Gastrocnemius medialis (tissue), 4 donors: ENCODE measurements around the gene SESN2. TPM values are rescaled to one million over a fixed set of nuclear protein-coding genes. Genes with fewer than 3 reads are reported as not detected.

Source experiments
- ATAC-seq, 2 donors: fragments of 150-250 bp; one replicate each; pipeline ENCODE4 v1.9.1; 2016
- DNase-seq, 2 donors: peaks; one replicate each; pipeline ENCODE4 v3.0.0-alpha.2; 2019
- H3K27ac ChIP-seq, 4 donors: fragments of 200-600 bp; sonication (generic); 1 replicate in 1 of 4; 2 replicates in 3 of 4; pipeline ENCODE4 v1.5.1; 2016 to 2018; ENCODE audit warnings: mild to moderate bottlenecking in 2 of 4, moderate library complexity in 1 of 4
- H3K27me3 ChIP-seq, 3 donors: fragments of 200-600 bp; sonication (generic) in 2 of 3; 1 replicate in 1 of 3; 2 replicates in 2 of 3; pipeline versions ENCODE4 v1.5.1 to v1.6.0; 2016 to 2019; ENCODE audit warnings: mild to moderate bottlenecking in 1 of 3, moderate library complexity in 1 of 3
- H3K36me3 ChIP-seq, 2 donors: fragments of 200-600 bp; sonication (generic) in 1 of 2; one replicate each; pipeline ENCODE4 v1.5.1; 2017 to 2018
- H3K4me1 ChIP-seq, 2 donors: fragments of 200-600 bp; sonication (generic) in 1 of 2; one replicate each; pipeline ENCODE4 v1.5.1; 2016 to 2017; ENCODE audit warnings: mild to moderate bottlenecking in 2 of 2
- H3K4me3 ChIP-seq, 4 donors: fragments of 200-600 bp; sonication (generic) in 3 of 4; 1 replicate in 1 of 4; 2 replicates in 3 of 4; pipeline ENCODE4 v1.5.1; 2016 to 2019; ENCODE audit warnings: mild to moderate bottlenecking in 2 of 4
- H3K9me3 ChIP-seq, 3 donors: fragments of 200-600 bp; sonication (generic) in 2 of 3; 1 replicate in 1 of 3; 2 replicates in 2 of 3; pipeline ENCODE4 v1.5.1; 2016 to 2019
- POLR2A ChIP-seq, 2 donors: fragments of 450-650 bp; IDR thresholded peaks; one replicate each; pipeline ENCODE4 v1.6.1; 2017; ENCODE audit warnings: antibody characterized with exemption in 2 of 2, mild to moderate bottlenecking in 2 of 2, moderate library complexity in 2 of 2
- in situ Hi-C, 4 donors: fragments of 200-750 bp; cut with MboI; loops; one replicate each; pipeline versions ENCODE4 v1.15.0 to v1.8.0; 2017; ENCODE audit warnings: low sequenced_read_pairs in 4 of 4
- intact Hi-C: fragments of 100-400 bp; cut with DNase I; formaldehyde crosslinking; loops from one replicate; pipeline ENCODE4 v1.15.1; 2023; ENCODE audit warnings: low total_unique reads
- total RNA-seq, 4 donors: library from RNA; depleted of rRNA; stranded (reverse); fragments of >200 nt; gene quantifications; one replicate each; pipeline versions ENCODE4 v1.1.0 to v1.2.3, GENCODE V29; 2016
- TF ChIP-seq, protein P1 (sequence below), 5 experiments: fragments of 450-650 bp in 3 of 5; fragments of 200-600 bp in 2 of 5; sonication (generic) in 2 of 5; IDR thresholded peaks in 4 of 5; conservative IDR thresholded peaks in 1 of 5; 1 replicate in 4 of 5; 2 replicates in 1 of 5; pipeline ENCODE4 v1.5.1; 2016 to 2019; ENCODE audit warnings: antibody characterized with exemption in 5 of 5, mild to moderate bottlenecking in 3 of 5, moderate library complexity in 3 of 5

The SESN2 gene
- total RNA-seq, 4 donors from 2014 or later = 5.6 to 18.9 (median 12.4) TPM

DNA sequence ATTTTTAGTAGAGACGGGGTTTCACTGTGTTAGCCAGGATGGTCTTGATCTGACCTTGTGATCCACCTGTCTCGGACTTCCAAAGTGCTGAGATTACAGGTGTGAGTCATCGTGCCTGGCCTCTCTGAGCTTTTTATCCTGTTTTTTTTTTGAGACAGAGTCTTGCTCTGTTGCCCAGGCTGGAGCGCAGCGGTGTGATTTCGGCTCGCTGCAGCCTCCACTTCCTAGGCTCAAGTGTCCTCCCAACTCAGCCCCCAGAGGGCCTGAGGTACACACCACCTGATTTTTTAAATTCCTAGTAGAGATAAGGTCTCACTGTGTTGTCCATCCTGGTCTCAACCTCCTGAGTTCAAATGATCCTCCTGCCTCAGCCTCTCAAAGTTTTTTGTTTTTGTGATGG lies 20.4 kb downstream of the SESN2 start:
- Histone ChIP-seq H3K27me3 (no peaks in the 10 kb centered on the region), H3K36me3 (peaks cover 2 to 69% of the 10 kb centered on the region in 2 donors), H3K9me3 (no peaks in the 10 kb centered on the region), H3K27ac (no peak overlapping the region), H3K4me1 (peaks cover 12 to 13% of the 10 kb centered on the region in 2 donors), H3K4me3 (no peak overlapping the region)
- TF ChIP-seq POLR2A (IDR thresholded peaks at IDR 0.05) = no peak
- TF ChIP-seq, protein P1, sequence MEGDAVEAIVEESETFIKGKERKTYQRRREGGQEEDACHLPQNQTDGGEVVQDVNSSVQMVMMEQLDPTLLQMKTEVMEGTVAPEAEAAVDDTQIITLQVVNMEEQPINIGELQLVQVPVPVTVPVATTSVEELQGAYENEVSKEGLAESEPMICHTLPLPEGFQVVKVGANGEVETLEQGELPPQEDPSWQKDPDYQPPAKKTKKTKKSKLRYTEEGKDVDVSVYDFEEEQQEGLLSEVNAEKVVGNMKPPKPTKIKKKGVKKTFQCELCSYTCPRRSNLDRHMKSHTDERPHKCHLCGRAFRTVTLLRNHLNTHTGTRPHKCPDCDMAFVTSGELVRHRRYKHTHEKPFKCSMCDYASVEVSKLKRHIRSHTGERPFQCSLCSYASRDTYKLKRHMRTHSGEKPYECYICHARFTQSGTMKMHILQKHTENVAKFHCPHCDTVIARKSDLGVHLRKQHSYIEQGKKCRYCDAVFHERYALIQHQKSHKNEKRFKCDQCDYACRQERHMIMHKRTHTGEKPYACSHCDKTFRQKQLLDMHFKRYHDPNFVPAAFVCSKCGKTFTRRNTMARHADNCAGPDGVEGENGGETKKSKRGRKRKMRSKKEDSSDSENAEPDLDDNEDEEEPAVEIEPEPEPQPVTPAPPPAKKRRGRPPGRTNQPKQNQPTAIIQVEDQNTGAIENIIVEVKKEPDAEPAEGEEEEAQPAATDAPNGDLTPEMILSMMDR (IDR thresholded peaks at IDR 0.05 in 4 of 5, conservative IDR thresholded peaks at IDR 0.05 in 1 of 5) = no peak
- no peak for ATAC-seq
- DNase-seq = no peak
- intact Hi-C loops = no loop called here
- in situ Hi-C loops = no loop called here

GRCh38 chr1:28280501-28280900 lies 21.2 kb downstream of the SESN2 start:
- ATAC-seq = no peak
- peaks cover 12 to 13% of the 10 kb centered on the region in 2 donors for H3K4me1 ChIP-seq
- intact Hi-C loops (no loop called here), in situ Hi-C loops (no loop called here)
- DNase-seq = no peak
- H3K27me3 ChIP-seq = no peaks in the 10 kb centered on the region
- H3K27ac ChIP-seq = no peak overlapping the region
- TF ChIP-seq, protein P1 (IDR thresholded peaks at IDR 0.05 in 4 of 5, conservative IDR thresholded peaks at IDR 0.05 in 1 of 5) = no peak
- TF ChIP-seq POLR2A (IDR thresholded peaks at IDR 0.05) = no peak
- H3K9me3 ChIP-seq = no peaks in the 10 kb centered on the region
- no peak overlapping the region for H3K4me3 ChIP-seq
- H3K36me3 ChIP-seq = peaks cover 0 to 63% of the 10 kb centered on the region in 2 donors

- H3K4me3 ChIP-seq = no peak overlapping the region
- no peak for DNase-seq
- intact Hi-C loops = no loop called here
- ATAC-seq = no peak
- in situ Hi-C loops = no loop called here
- peaks cover 0 to 63% of the 10 kb centered on the region in 2 donors for H3K36me3 ChIP-seq
- H3K27ac ChIP-seq = no peak overlapping the region
- no peaks in the 10 kb centered on the region for H3K9me3 ChIP-seq
- H3K27me3 ChIP-seq = no peaks in the 10 kb centered on the region
- TF ChIP-seq POLR2A (IDR thresholded peaks at IDR 0.05) = no peak
- TF ChIP-seq, protein P1 (IDR thresholded peaks at IDR 0.05 in 4 of 5, conservative IDR thresholded peaks at IDR 0.05 in 1 of 5) = no peak
- peaks cover 12 to 13% of the 10 kb centered on the region in 2 donors for H3K4me1 ChIP-seq
Measured at GRCh38 chr1:28280977-28281381, 21.7 kb downstream of the SESN2 start.

- no peak for ATAC-seq
- peaks cover 0 to 59% of the 10 kb centered on the region in 2 donors for H3K36me3 ChIP-seq
- no peaks in the 10 kb centered on the region for H3K9me3 ChIP-seq
- H3K4me3 ChIP-seq = no peak overlapping the region
- H3K4me1 ChIP-seq = peaks cover 12 to 13% of the 10 kb centered on the region in 2 donors
- in situ Hi-C loops (no loop called here), intact Hi-C loops (no loop called here)
- no peak for TF ChIP-seq POLR2A (IDR thresholded peaks at IDR 0.05)
- TF ChIP-seq, protein P1 (IDR thresholded peaks at IDR 0.05 in 4 of 5, conservative IDR thresholded peaks at IDR 0.05 in 1 of 5) = no peak
- no peak for DNase-seq
- H3K27me3 ChIP-seq = no peaks in the 10 kb centered on the region
- no peak overlapping the region for H3K27ac ChIP-seq
Measured at GRCh38 chr1:28281608-28282425, 22.5 kb downstream of the SESN2 start.
